B cell (primary cell): ENCODE data around the gene RNF167. TPM values are rescaled to one million over a fixed set of nuclear protein-coding genes. Genes with fewer than 3 reads are reported as not detected.
A peak's percentile ranks its signal among the peaks of the same experiment; 100 is the strongest.

Source experiments
- ATAC-seq: fragments of 200-7000 bp; cut with Tn5 transposase; one replicate; pipeline ENCODE4 v1.10.0; 2021; ENCODE audit warnings: low read depth, mild to moderate bottlenecking, moderate number of reproducible peaks, moderate library complexity
- CTCF ChIA-PET: fragments of 350-600 bp; sonication (Branson Sonifier 250); formaldehyde crosslinking; loops from one replicate; lab custom pipeline; 2021; ENCODE audit warnings: antibody characterized with exemption, inconsistent platforms; lab: Charles Lee
- POLR2A ChIA-PET: fragments of 350-600 bp; sonication (Branson Sonifier 250); formaldehyde crosslinking; loops from one replicate; lab custom pipeline; 2021; ENCODE audit warnings: antibody characterized with exemption; lab: Charles Lee
- DNase-seq: peaks from one replicate; pipeline ENCODE4 v3.0.0; 2013
- H2AFZ ChIP-seq: 2 replicates; pipeline ENCODE4 v1.6.1; 2012; ENCODE audit warnings: mild to moderate bottlenecking, low read depth, low read length; ENCODE audit not compliant: insufficient read depth, poor library complexity, severe bottlenecking
- H3K27ac ChIP-seq, 2 donors: 1 replicate in 1 of 2; 2 replicates in 1 of 2; pipeline ENCODE4 v1.5.1; 2012 to 2013; ENCODE audit warnings: low read length in 2 of 2, mild to moderate bottlenecking in 2 of 2, moderate library complexity in 1 of 2
- H3K27me3 ChIP-seq, 4 experiments: fragments of 200-600 bp in 1 of 4; sonication (generic) in 1 of 4; replicated peaks in 1 of 4; 1 replicate in 2 of 4; 2 replicates in 2 of 4; pipeline versions ENCODE4 v1.6.1 to v1.7.0; 2013 to 2016; ENCODE audit warnings: low read length in 3 of 4, mild to moderate bottlenecking in 2 of 4, mixed read lengths in 1 of 4, moderate library complexity in 1 of 4; ENCODE audit not compliant: insufficient read depth in 4 of 4, control insufficient read depth in 3 of 4; ENCODE audit errors: control extremely low read depth in 1 of 4
- H3K36me3 ChIP-seq, 2 experiments: replicated peaks in 1 of 2; 1 replicate in 1 of 2; 2 replicates in 1 of 2; pipeline versions ENCODE4 v1.6.1 to v1.7.1; 2013; ENCODE audit warnings: low read length in 1 of 2; ENCODE audit not compliant: insufficient read depth in 2 of 2, control insufficient read depth in 1 of 2; ENCODE audit errors: control extremely low read depth in 1 of 2, extremely low read depth in 1 of 2
- H3K4me1 ChIP-seq, 2 donors: fragments of 200-600 bp in 1 of 2; sonication (generic) in 1 of 2; 1 replicate in 1 of 2; 2 replicates in 1 of 2; pipeline versions ENCODE4 v1.5.1 to v1.6.1; 2013 to 2017; ENCODE audit warnings: low read length in 2 of 2; ENCODE audit not compliant: control insufficient read depth in 2 of 2, insufficient read depth in 2 of 2
- H3K4me2 ChIP-seq: replicated peaks from 2 replicates; pipeline ENCODE3; 2012; ENCODE audit warnings: mild to moderate bottlenecking, low read depth, low read length; ENCODE audit not compliant: poor library complexity, severe bottlenecking
- H3K4me3 ChIP-seq, 5 experiments: fragments of 200-600 bp in 1 of 5; sonication (generic) in 1 of 5; 1 replicate in 3 of 5; 2 replicates in 2 of 5; pipeline versions ENCODE4 v1.5.1 to v1.7.0; 2011 to 2016; ENCODE audit warnings: low read length in 4 of 5, mild to moderate bottlenecking in 4 of 5, low read depth in 2 of 5, control low read depth in 1 of 5, moderate library complexity in 1 of 5; ENCODE audit not compliant: insufficient read depth in 1 of 5; ENCODE audit errors: control extremely low read depth in 1 of 5, extremely low read depth in 1 of 5
- H3K79me2 ChIP-seq: fragments of 200-600 bp; sonication (generic); one replicate; pipeline ENCODE4 v1.6.0; 2016; ENCODE audit warnings: low read length; ENCODE audit not compliant: control insufficient read depth, insufficient read depth
- H3K9ac ChIP-seq: fragments of 200-600 bp; sonication (generic); 2 replicates; pipeline ENCODE4 v1.6.1; 2017; ENCODE audit warnings: mild to moderate bottlenecking, low read length, moderate library complexity
- H3K9me3 ChIP-seq, 3 donors: one replicate each; pipeline versions ENCODE4 v1.6.1 to v1.7.1; 2013; ENCODE audit warnings: low read length in 2 of 3; ENCODE audit not compliant: control insufficient read depth in 2 of 3, insufficient read depth in 1 of 3; ENCODE audit errors: control extremely low read depth in 1 of 3
- H4K20me1 ChIP-seq: 2 replicates; pipeline ENCODE4 v1.6.0; 2012; ENCODE audit warnings: mild to moderate bottlenecking, low read length; ENCODE audit not compliant: insufficient read depth, control insufficient read depth, poor library complexity, severe bottlenecking
- H3K27ac Mint-ChIP-seq: one replicate; pipeline ENCODE4 v1.8.0; 2021; ENCODE audit warnings: mixed read lengths
- H3K27me3 Mint-ChIP-seq: one replicate; pipeline ENCODE4 v1.8.0; 2021; ENCODE audit warnings: mixed read lengths
- H3K4me1 Mint-ChIP-seq: one replicate; pipeline ENCODE4 v1.8.0; 2021; ENCODE audit warnings: mixed read lengths
- H3K4me3 Mint-ChIP-seq: one replicate; pipeline ENCODE4 v1.8.0; 2021; ENCODE audit warnings: mixed read lengths
- H3K9me3 Mint-ChIP-seq: one replicate; pipeline ENCODE4 v1.8.0; 2022; ENCODE audit warnings: mixed read lengths; ENCODE audit not compliant: insufficient read depth
- EZH2 ChIP-seq: IDR thresholded peaks from 2 replicates; pipeline ENCODE4 v1.6.1; 2012; ENCODE audit warnings: borderline replicate concordance, low read depth, mild to moderate bottlenecking, moderate library complexity, low read length; ENCODE audit not compliant: insufficient read depth, poor library complexity, severe bottlenecking
- WGBS: methylation state at CpG from one replicate; pipeline ENCODE4 v1.1.5; 2013; ENCODE audit warnings: missing lambda C conversion rate; ENCODE audit not compliant: insufficient coverage; 5-methylcytosine and 5-hydroxymethylcytosine counted together
- intact Hi-C: fragments of 100-400 bp; cut with micrococcal nuclease; formaldehyde crosslinking; loops from one replicate; pipeline ENCODE4 v1.10.0; 2022
- polyA plus RNA-seq: library from polyadenylated mRNA; depleted of rRNA; stranded (reverse); fragments of >200 nt; gene quantifications from 2 replicates; pipeline ENCODE4 v1.2.3, GENCODE V29; 2012
- total RNA-seq, 2 donors: library from RNA; stranded (reverse); fragments of 120-200 nt in 1 of 2; gene quantifications; 1 replicate in 1 of 2; 2 replicates in 1 of 2; pipeline versions ENCODE4 v1.2.3 to v1.2.4, GENCODE V29; 2013 to 2022
- TF ChIP-seq, protein P1 (sequence below): fragments of 200-600 bp; IDR thresholded peaks from one replicate; pipeline ENCODE4 v1.8.0; 2022; ENCODE audit warnings: antibody characterized with exemption, mild to moderate bottlenecking

The RNF167 gene
- total and polyA plus RNA-seq, 2 donors (not counting 1 experiment from before 2014, with no cell fraction given): 143 to 186 TPM

DNA sequence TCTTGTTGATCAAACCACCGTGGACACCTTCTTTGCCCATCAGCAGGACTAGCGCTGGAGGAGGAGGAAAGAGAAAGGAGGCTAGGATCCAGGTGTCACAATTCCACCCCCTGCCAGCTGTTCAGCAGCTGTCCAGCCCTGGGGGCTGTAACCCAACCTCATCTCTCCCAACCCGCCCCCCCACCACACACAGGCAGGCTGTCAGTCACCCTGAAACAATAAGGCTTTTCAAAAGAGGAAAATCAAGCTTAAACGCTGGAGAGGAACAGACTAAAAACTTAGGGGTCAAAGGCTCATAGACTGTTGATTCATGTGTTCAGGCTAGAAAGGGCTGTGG is 5.8 kb downstream of the RNF167 start:
- H3K27me3 ChIP-seq: no peaks in the 10 kb centered on the region
- no peak for TF ChIP-seq EZH2
- H3K79me2 ChIP-seq: peaks cover 72% of the 10 kb centered on the region
- H3K9ac ChIP-seq: peak overlapping the region; percentile 97
- peaks cover 67 to 72% of the 10 kb centered on the region in 2 donors for H3K4me1 ChIP-seq
- peak overlapping the region; percentile 32 to 93 for H3K27ac ChIP-seq
- H3K27ac Mint-ChIP-seq: peak overlapping the region; percentile 94
- peak overlapping the region; percentile 98 for H3K4me3 Mint-ChIP-seq
- 40% methylated on average over 1 of the region's 4 CpGs for WGBS
- DNase-seq (peak; percentile 25), ATAC-seq (no peak)
- H4K20me1 ChIP-seq: peaks cover 43% of the 10 kb centered on the region
- intact Hi-C loops: loop anchor here (5.0 to 10.0 kb wide), 5 partner anchors 71 to 984 kb away; partner anchors contain the start of genes ATP2A3, MED11 and ZNF594
- H2AFZ ChIP-seq: no peak overlapping the region
- ChIA-PET CTCF (interaction anchor here (1.2 to 1.3 kb wide), 2 partner anchors 21 to 37 kb away, joined by 3 read pairs; partner anchors contain the start of gene SPAG7), POLR2A (interaction anchor here (4.9 kb wide), 1 partner anchor 21 kb away, joined by 81 read pairs; the partner anchor contains the start of gene SPAG7)
- H3K9me3 ChIP-seq: no peaks in the 10 kb centered on the region
- H3K9me3 Mint-ChIP-seq: no peaks in the 10 kb centered on the region
- peak overlapping the region in 4 of 5 experiments; percentile 67 to 99 (median 98) for H3K4me3 ChIP-seq
- peaks cover 71% of the 10 kb centered on the region for H3K4me1 Mint-ChIP-seq
- peaks cover 0 to 44% of the 10 kb centered on the region in 2 experiments for H3K36me3 ChIP-seq
- no peaks in the 10 kb centered on the region for H3K27me3 Mint-ChIP-seq
- peak overlapping the region; percentile 98 for H3K4me2 ChIP-seq

DNA sequence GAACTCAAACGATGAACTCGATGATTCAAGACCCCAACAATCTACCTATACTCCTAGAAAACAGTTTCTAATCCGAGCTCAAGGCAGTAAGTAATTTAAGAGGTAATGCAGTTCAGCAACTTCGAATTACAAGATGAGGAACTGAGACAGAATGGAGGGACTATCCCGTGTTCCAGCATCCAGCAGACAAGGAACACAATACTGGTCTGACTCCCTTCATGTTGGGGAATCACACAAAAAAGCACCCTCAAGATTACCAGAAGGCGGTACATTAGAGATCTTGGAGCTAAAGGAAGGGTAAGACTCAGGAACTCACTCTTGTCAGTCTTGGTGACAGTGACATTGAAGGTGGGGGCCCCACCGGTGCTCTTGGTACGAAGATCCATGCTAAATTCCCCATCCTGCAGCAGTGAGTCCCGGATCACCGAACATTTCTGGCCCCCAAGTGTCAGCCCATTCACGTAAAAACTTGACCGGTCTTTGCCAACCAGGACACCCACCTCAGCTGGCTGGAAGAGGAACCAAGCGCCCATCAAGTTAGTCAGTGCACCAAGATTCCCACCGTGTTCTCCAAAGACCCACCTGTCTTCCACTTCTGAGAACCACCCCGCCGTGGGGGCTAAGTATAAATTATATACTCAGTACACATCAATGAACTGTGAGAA is 6.4 kb downstream of the RNF167 start:
- TF ChIP-seq, protein P1, sequence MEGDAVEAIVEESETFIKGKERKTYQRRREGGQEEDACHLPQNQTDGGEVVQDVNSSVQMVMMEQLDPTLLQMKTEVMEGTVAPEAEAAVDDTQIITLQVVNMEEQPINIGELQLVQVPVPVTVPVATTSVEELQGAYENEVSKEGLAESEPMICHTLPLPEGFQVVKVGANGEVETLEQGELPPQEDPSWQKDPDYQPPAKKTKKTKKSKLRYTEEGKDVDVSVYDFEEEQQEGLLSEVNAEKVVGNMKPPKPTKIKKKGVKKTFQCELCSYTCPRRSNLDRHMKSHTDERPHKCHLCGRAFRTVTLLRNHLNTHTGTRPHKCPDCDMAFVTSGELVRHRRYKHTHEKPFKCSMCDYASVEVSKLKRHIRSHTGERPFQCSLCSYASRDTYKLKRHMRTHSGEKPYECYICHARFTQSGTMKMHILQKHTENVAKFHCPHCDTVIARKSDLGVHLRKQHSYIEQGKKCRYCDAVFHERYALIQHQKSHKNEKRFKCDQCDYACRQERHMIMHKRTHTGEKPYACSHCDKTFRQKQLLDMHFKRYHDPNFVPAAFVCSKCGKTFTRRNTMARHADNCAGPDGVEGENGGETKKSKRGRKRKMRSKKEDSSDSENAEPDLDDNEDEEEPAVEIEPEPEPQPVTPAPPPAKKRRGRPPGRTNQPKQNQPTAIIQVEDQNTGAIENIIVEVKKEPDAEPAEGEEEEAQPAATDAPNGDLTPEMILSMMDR: no peak
- no peak for TF ChIP-seq EZH2
- H4K20me1 ChIP-seq: peaks cover 43% of the 10 kb centered on the region
- Mint-ChIP-seq H3K4me3 (peak overlapping the region; percentile 98), H3K27me3 (no peaks in the 10 kb centered on the region), H3K27ac (peak overlapping the region; percentile 94), H3K9me3 (no peaks in the 10 kb centered on the region), H3K4me1 (peaks cover 70% of the 10 kb centered on the region)
- 38% methylated on average over 7 of the region's 16 CpGs for WGBS
- DNase-seq: peak; percentile 52
- H3K36me3 ChIP-seq: peaks cover 0 to 44% of the 10 kb centered on the region in 2 experiments
- ATAC-seq: no peak
- H3K27ac ChIP-seq: peak overlapping the region; percentile 93 to 94
- H3K79me2 ChIP-seq: peaks cover 68% of the 10 kb centered on the region
- H3K4me1 ChIP-seq: peaks cover 62 to 69% of the 10 kb centered on the region in 2 donors
- no peaks in the 10 kb centered on the region for H3K9me3 ChIP-seq
- H3K4me2 ChIP-seq: peak overlapping the region; percentile 98
- ChIA-PET POLR2A (interaction anchor here (0.9 to 4.9 kb wide), 2 partner anchors 21 to 42 kb away, joined by 3 to 81 read pairs; partner anchors contain the start of gene SPAG7), CTCF (interaction anchor here (1.2 to 1.3 kb wide), 3 partner anchors 21 to 43 kb away, joined by 3 read pairs; partner anchors contain the start of genes CHRNE and SPAG7)
- H3K4me3 ChIP-seq: peak overlapping the region; percentile 67 to 99 (median 99)
- no peaks in the 10 kb centered on the region for H3K27me3 ChIP-seq
- intact Hi-C loops: loop anchor here (5.0 to 10.0 kb wide), 5 partner anchors 71 to 984 kb away; partner anchors contain the start of genes ATP2A3, MED11 and ZNF594
- peak overlapping the region; percentile 97 for H3K9ac ChIP-seq
- no peak overlapping the region for H2AFZ ChIP-seq
